Fibroblast of lung (primary cell): Measurements from ENCODE around the gene CACNG8. TPM values are rescaled to one million over a fixed set of nuclear protein-coding genes. Genes with fewer than 3 reads are reported as not detected.
"Not testable (repeated sequence)": the region's sequence is repeated elsewhere in the genome, so short reads cannot be mapped to it uniquely, and the experiment has no call there.

Source experiments
- DNase-seq, 2 donors: peaks; one replicate each; pipeline versions ENCODE4 v3.0.0 to v3.0.0-alpha.2; 2010; ENCODE audit warnings: low read depth in 2 of 2
- H2AFZ ChIP-seq: 2 replicates; pipeline ENCODE4 v1.5.1; 2012; ENCODE audit warnings: low read length, control low read depth, inconsistent platforms
- H3K27ac ChIP-seq: 2 replicates; pipeline ENCODE4 v1.5.1; 2011; ENCODE audit warnings: low read length, control low read depth; ENCODE audit not compliant: insufficient read depth
- H3K27me3 ChIP-seq: 2 replicates; pipeline ENCODE4 v1.5.1; 2011; ENCODE audit warnings: mild to moderate bottlenecking, low read length; ENCODE audit not compliant: control insufficient read depth, insufficient read depth
- H3K36me3 ChIP-seq: 2 replicates; pipeline ENCODE4 v1.5.1; 2011; ENCODE audit warnings: low read length; ENCODE audit not compliant: control insufficient read depth, insufficient read depth
- H3K4me1 ChIP-seq: 2 replicates; pipeline ENCODE4 v1.5.1; 2011; ENCODE audit warnings: low read length; ENCODE audit not compliant: control insufficient read depth, insufficient read depth; ENCODE audit errors: extremely low read depth
- H3K4me2 ChIP-seq: 2 replicates; pipeline ENCODE4 v1.5.1; 2011; ENCODE audit warnings: low read length, control low read depth; ENCODE audit not compliant: insufficient read depth; ENCODE audit errors: extremely low read depth
- H3K4me3 ChIP-seq, 4 experiments: fragments of 200-600 bp in 1 of 4; sonication (generic) in 1 of 4; replicated peaks in 1 of 4; 2 replicates each; pipeline ENCODE4 v1.5.1; 2011 to 2016; ENCODE audit warnings: low read length in 4 of 4, low read depth in 3 of 4, mild to moderate bottlenecking in 3 of 4, control low read depth in 2 of 4, inconsistent platforms in 1 of 4, mixed read lengths in 1 of 4; ENCODE audit not compliant: insufficient read depth in 1 of 4; ENCODE audit errors: control extremely low read depth in 1 of 4
- H3K79me2 ChIP-seq: 2 replicates; pipeline ENCODE4 v1.5.1; 2012; ENCODE audit warnings: mild to moderate bottlenecking, low read length, inconsistent platforms; ENCODE audit not compliant: control insufficient read depth, insufficient read depth
- H3K9ac ChIP-seq: 2 replicates; pipeline ENCODE4 v1.5.1; 2011; ENCODE audit warnings: mild to moderate bottlenecking, low read length, control low read depth; ENCODE audit not compliant: insufficient read depth
- H3K9me3 ChIP-seq: 2 replicates; pipeline ENCODE4 v1.5.1; 2012; ENCODE audit warnings: low read depth, low read length; ENCODE audit not compliant: control insufficient read depth, insufficient read depth
- H4K20me1 ChIP-seq: 2 replicates; pipeline ENCODE4 v1.5.1; 2011; ENCODE audit warnings: low read length; ENCODE audit not compliant: control insufficient read depth, insufficient read depth; ENCODE audit errors: extremely low read depth
- EZH2 ChIP-seq: IDR thresholded peaks from 2 replicates; pipeline ENCODE4 v1.5.1; 2012; ENCODE audit warnings: low read length, control low read depth, mild to moderate bottlenecking; ENCODE audit errors: missing control alignments
- polyA plus RNA-seq, 2 donors: library from polyadenylated mRNA; depleted of rRNA in 1 of 2; stranded (reverse) in 1 of 2; unstranded in 1 of 2; fragments of >200 nt; gene quantifications; 2 replicates each; pipeline ENCODE4 v1.2.1, GENCODE V29; 2011 to 2012; ENCODE audit warnings: missing spikeins in 1 of 2
- total RNA-seq: library from RNA; depleted of rRNA; stranded (reverse); fragments of >200 nt; gene quantifications from 2 replicates; pipeline ENCODE4 v1.2.1, GENCODE V29; 2014
- TF ChIP-seq, protein P1 (sequence below), 2 donors: IDR thresholded peaks in 1 of 2; conservative IDR thresholded peaks in 1 of 2; 1 replicate in 1 of 2; 2 replicates in 1 of 2; pipeline ENCODE4 v1.5.1; 2011 to 2012; ENCODE audit warnings: low read length in 2 of 2, control low read depth in 1 of 2, inconsistent platforms in 1 of 2, low read depth in 1 of 2, mild to moderate bottlenecking in 1 of 2

The CACNG8 gene
- total and polyA plus RNA-seq, 2 donors (not counting 1 experiment from before 2014, with no cell fraction given), result under 0.01 to 0.01 TPM

DNA sequence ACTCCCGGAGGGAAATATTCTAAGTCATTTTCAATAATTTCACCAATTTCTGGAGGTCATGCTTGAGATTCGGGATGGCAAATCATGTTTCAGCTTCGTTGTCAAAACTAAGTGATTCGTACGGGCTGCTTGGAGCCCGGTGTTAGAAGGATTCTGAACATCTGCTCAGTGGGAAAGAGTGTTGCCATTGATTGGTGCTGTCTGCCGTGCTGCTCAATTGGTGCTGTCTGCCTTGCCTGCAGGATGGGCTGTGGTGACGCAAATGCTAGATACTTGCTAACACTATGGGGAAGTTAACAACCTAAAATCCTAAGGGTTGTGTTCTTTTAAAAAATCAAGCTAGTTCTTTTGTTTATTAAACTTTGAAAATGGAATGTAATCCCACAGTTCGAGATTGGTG is 17.3 kb upstream of the CACNG8 start:
- TF ChIP-seq, protein P1, sequence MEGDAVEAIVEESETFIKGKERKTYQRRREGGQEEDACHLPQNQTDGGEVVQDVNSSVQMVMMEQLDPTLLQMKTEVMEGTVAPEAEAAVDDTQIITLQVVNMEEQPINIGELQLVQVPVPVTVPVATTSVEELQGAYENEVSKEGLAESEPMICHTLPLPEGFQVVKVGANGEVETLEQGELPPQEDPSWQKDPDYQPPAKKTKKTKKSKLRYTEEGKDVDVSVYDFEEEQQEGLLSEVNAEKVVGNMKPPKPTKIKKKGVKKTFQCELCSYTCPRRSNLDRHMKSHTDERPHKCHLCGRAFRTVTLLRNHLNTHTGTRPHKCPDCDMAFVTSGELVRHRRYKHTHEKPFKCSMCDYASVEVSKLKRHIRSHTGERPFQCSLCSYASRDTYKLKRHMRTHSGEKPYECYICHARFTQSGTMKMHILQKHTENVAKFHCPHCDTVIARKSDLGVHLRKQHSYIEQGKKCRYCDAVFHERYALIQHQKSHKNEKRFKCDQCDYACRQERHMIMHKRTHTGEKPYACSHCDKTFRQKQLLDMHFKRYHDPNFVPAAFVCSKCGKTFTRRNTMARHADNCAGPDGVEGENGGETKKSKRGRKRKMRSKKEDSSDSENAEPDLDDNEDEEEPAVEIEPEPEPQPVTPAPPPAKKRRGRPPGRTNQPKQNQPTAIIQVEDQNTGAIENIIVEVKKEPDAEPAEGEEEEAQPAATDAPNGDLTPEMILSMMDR (conservative IDR thresholded peaks at IDR 0.05 in 1 of 2, IDR thresholded peaks at IDR 0.05 in 1 of 2; ENCODE audit: low read depth in 1 of 2, low read length in 2 of 2), result no peak
- no peak for TF ChIP-seq EZH2
- DNase-seq, result peak in 1 of 2 donors; percentile 20
- Histone ChIP-seq H3K27ac (no peak overlapping the region), H3K4me1 (no peaks in the 10 kb centered on the region), H3K4me3 (no peak overlapping the region), H4K20me1 (no peaks in the 10 kb centered on the region), H2AFZ (no peak overlapping the region), H3K4me2 (no peak overlapping the region), H3K9ac (no peak overlapping the region), H3K9me3 (no peaks in the 10 kb centered on the region), H3K27me3 (peaks cover 5% of the 10 kb centered on the region), H3K79me2 (no peaks in the 10 kb centered on the region), H3K36me3 (no peaks in the 10 kb centered on the region)

DNA sequence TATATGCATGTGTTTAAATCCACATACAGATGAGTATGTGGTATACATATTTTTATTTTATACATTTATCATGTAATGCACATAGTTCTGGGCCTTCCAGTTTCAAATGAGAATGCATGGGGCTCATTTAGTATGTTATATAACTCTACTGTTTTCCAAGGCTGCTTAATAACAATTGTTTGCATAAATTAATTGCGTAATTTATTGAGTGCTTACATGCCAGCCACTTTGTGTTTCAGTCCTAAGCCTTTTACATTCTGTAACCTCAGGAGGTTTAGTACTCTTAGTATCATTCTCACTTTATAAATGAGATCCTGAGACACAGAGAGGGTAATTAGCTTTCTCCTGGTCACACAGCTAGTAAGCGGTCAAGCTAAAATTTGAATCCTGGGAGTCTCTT is 16.7 kb upstream of the CACNG8 start:
- no peak for DNase-seq
- H4K20me1 ChIP-seq, result no peaks in the 10 kb centered on the region
- H3K27ac ChIP-seq, result no peak overlapping the region
- no peaks in the 10 kb centered on the region for H3K36me3 ChIP-seq
- peaks cover 5% of the 10 kb centered on the region for H3K27me3 ChIP-seq
- H3K4me3 ChIP-seq, result no peak overlapping the region
- no peak overlapping the region for H2AFZ ChIP-seq
- H3K4me2 ChIP-seq, result no peak overlapping the region
- H3K79me2 ChIP-seq, result no peaks in the 10 kb centered on the region
- H3K4me1 ChIP-seq, result no peaks in the 10 kb centered on the region
- H3K9ac ChIP-seq, result no peak overlapping the region
- no peaks in the 10 kb centered on the region for H3K9me3 ChIP-seq
- TF ChIP-seq, protein P1 (conservative IDR thresholded peaks at IDR 0.05 in 1 of 2, IDR thresholded peaks at IDR 0.05 in 1 of 2; ENCODE audit: low read depth in 1 of 2, low read length in 2 of 2), result no peak
- TF ChIP-seq EZH2, result no peak

DNA sequence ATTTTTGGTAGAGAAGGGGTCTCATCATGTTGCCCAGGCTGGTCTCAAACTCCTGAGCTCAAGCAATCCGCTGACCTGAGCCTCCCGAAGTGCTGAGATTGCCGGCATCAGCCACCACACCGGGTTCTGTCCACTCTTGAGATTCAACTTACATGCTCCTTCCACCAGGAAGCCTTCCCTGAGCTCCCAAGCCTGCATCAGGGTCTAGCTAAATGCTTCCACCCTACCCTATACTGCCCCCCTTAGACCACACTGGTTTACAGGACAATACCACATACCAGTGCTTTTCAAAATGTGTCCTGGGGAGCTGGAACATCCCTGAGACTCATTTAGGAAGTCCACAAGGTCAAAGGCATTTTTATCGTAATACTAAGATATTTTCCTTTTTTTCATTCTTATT is 15.1 kb upstream of the CACNG8 start:
- Histone ChIP-seq H3K9ac (no peak overlapping the region), H3K36me3 (no peaks in the 10 kb centered on the region), H3K79me2 (no peaks in the 10 kb centered on the region), H2AFZ (no peak overlapping the region), H3K27ac (no peak overlapping the region), H3K4me3 (no peak overlapping the region), H3K4me2 (no peak overlapping the region), H3K4me1 (no peaks in the 10 kb centered on the region), H3K9me3 (no peaks in the 10 kb centered on the region), H3K27me3 (no peaks in the 10 kb centered on the region), H4K20me1 (no peaks in the 10 kb centered on the region)
- no peak for TF ChIP-seq EZH2
- TF ChIP-seq, protein P1 (conservative IDR thresholded peaks at IDR 0.05 in 1 of 2, IDR thresholded peaks at IDR 0.05 in 1 of 2; ENCODE audit: low read depth in 1 of 2, low read length in 2 of 2), result peak in 1 of 2 donors; percentile 2
- no peak for DNase-seq

DNA sequence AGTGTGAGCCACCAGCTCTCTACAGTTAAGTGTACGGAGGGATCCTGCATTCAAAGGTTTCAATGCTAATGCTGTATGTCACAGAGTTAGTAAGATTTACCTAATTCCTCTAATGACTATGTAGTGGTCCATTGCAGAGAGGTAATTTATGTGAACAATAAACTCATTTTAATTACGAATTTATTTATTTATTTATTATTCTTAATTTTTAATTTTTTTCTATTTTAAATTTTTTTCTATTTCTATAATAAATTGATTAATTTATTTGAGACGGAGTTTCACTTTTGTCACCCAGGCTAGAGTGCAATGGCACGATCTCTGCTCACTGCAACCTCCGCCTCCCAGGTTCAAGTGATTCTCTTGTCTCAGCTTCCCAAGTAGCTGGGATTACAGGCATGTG is 14.1 kb upstream of the CACNG8 start:
- not testable (repeated sequence) for H3K36me3 ChIP-seq, H3K4me1 ChIP-seq, H3K4me2 ChIP-seq, H3K27me3 ChIP-seq, H2AFZ ChIP-seq, H3K9ac ChIP-seq, H3K9me3 ChIP-seq, DNase-seq, H3K27ac ChIP-seq, H3K79me2 ChIP-seq, H4K20me1 ChIP-seq, H3K4me3 ChIP-seq
